Measurements from ENCODE around the gene MOB2. TPM values are rescaled to one million over a fixed set of nuclear protein-coding genes. Genes with fewer than 3 reads are reported as not detected.

MOB2 gene
- total RNA-seq, 1 experiment from 2014 or later: 11.1 TPM

DNA sequence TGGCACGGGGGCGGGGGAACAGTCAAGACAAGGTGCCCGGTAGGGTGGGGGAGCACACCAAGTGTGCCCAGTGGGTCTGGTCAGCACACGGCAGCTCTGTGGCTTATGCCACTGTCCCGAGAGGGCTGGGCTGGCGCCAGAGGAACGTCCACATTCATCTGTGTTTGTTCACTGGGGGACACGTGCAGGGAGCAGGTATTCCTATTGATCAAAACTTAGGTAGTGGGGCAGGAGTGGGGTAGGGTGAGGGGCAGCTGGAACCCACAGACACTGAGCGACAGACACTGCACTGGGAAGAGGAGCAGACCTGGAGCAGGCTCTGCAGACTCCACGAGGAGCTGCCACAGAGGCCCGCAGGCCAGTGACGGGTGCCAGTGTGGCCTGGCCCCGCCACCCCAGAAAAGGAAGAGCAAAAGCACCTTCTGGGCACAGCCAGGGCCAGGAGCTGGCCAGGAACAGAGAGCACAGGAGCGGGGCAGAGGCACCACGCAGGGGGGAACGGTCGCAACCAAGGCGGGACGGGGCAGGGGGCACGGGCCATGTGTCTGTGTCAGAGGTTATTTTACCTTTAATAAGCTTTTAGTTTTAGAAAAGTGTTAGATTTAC lies 2.1 kb upstream of the MOB2 start:
- DNase-seq (ENCODE audit: extremely low read depth, low read depth): no peak

GRCh38 chr11:1487851-1488574 lies 1.4 kb upstream of the MOB2 start:
- DNase-seq (ENCODE audit: extremely low read depth, low read depth): no peak

GRCh38 chr11:1487091-1487850 lies 692 bp upstream of the MOB2 start:
- DNase-seq (ENCODE audit: extremely low read depth, low read depth): no peak

DNA sequence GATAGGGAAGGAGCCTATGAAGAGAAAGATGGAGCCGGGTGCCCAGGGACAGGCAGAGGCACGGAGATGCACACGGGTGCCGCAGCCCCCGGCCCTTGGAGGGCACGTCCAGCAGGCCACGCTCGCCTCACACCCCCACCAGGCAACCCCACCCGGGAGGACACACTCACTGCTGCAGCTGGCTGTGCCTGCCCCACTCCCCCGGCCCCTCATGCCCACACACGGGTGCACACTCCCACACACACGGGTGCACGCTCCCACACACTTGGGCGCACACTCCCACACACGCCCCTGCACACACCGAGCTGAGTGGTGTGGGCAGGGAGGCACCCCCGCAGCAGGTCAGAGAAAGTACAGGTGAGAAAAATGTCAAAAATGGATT lies 1.1 kb downstream of the MOB2 start:
- no peak for DNase-seq (ENCODE audit: extremely low read depth, low read depth)

DNA sequence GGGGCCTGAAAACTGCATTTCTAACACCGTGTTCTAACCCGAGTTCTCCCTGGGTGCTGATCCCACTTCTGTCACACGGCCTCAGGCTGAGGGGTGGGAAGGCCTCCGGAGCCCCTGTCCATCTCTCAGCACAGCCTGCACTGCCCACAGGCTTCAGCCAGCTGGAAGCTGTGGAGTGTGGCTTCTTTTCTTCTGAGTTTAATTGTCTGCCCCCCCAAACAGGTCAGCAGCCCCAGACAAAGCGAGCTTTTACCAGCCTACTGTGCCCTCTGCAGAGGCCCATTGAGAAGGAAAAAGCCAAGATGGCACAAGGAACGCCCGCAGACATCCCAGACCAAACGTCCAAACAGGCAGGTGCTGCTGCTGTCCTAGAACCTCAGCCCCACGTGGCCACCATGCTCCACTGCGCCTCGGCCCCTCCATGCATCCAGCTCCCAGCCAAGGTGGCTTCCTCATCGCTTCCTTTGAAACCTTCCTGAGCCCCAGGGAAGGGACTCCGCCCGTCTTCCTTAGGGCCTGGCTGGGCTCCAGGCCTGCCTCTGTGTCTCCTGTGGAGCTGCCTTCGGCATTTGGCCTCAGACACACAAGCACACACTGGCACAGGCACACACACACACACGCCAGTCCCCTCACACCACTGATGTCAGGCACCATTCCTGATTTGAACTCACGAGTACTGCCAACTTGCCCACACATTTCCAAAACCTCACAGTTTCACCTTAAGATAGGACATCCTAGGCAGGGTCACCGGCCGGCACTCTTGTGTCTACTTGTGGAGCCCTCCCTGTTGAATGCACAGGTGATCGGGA lies 1.7 kb downstream of the MOB2 start:
- no peak for DNase-seq (ENCODE audit: extremely low read depth, low read depth)

DNA sequence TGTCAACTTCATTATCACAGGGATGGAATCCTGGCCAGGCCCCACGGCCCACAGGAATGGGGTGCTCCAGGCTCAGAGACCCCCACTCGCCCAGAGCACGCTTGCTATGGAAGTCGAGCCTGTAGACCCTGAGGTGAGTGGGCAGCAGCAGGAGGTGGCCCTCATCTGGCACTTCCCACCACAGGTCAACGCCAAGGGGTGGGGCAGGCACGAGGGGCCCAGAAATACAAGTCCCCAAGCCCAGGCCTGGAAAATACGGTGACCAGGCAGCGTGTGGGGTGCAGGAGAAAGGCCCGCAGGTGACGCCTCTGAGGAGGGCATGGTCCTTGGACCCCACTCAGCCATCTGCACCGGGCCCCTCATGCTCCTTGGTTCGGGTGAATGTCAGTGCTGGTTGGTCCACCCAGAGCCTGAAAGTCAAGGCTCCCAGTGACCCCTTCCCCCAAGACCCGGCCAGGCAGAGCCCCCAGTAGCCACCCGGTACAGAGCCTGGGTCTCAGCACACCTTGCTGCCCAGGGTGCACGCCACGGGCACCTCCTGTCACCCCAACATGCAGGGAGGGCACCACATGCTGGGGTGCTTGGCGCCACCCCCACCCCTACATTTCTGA lies 2.4 kb downstream of the MOB2 start:
- DNase-seq (ENCODE audit: extremely low read depth, low read depth): no peak

DNA sequence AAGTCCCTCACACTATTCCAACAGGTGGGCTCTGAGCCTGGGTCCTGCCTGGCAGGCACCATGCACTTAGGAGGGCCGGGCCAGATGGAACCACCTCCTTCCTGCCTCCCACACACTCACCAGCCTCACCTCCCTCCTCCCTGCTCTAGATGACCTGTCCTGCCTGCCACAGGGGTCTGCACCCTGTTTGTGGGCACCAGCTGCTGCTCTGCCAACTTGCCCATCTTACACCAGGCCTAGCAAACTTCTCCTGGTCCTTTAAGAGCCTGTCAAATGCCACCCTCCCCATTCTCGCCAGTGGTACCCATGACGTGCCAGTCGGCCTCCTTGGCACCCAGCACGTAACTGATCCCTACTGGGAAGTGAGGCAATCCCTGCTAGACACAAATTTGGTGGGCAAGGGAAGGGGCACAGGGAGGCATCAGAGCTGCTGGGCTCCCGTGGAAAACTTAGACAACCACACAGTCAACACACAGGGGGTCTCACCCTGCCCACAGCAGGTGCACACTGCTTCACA lies 3.1 kb downstream of the MOB2 start:
- no peak for DNase-seq (ENCODE audit: extremely low read depth, low read depth)

GRCh38 chr11:1482581-1483444 lies 3.8 kb downstream of the MOB2 start:
- no peak for DNase-seq (ENCODE audit: extremely low read depth, low read depth)

DNA sequence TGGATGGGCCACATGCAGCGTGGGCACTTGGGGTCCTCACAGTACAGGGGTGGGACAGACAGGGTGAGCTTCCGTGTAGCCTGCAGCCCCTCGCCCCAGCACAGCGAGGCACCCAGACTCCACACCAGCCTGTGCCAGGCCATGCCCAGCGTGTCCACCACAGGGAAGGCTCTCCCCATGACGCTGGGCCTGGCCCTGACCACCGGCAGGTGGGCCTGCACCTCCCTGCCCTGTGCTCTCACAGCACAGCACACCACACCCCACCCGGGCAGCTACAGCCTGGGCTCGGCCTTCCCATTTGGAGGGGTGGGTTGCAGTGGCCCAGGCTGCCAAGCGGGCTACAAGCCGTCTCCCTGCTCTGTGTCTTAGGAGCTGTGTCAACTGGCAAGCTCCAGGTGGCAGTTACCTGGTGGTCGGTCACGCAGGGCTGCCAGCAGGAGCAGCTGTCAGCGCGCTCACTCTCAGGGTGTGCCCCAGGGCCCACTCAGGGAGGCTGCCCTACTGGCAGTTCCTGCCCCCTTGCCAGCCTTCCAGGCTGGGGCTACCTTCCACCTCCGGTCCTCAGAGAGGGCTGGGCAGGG lies 4.6 kb downstream of the MOB2 start:
- DNase-seq (ENCODE audit: extremely low read depth, low read depth): no peak

DNA sequence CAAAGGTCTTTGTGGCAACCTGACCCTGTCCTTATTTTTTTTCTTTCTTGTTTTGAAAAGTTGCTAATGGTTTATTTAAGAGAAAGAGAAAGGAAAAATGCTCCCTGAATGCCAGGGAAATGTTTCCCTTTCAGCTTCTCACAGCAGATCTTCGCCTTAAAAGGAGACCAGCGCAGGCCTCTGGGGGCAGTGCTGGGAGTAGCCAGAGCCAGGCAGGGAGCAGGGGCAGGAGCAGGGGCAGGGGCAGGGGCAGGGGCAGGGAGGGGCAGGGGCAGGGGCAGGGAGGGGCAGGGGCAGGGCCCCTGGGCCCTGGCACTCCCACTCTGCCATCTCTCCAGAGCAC lies 5.1 kb downstream of the MOB2 start:
- no peak for DNase-seq (ENCODE audit: extremely low read depth, low read depth)

GRCh38 chr11:1480555-1481482 lies 5.8 kb downstream of the MOB2 start:
- no peak for DNase-seq (ENCODE audit: extremely low read depth, low read depth)

- DNase-seq (ENCODE audit: extremely low read depth, low read depth): no peak
Measured at GRCh38 chr11:1480191-1480554, 6.4 kb downstream of the MOB2 start.

DNA sequence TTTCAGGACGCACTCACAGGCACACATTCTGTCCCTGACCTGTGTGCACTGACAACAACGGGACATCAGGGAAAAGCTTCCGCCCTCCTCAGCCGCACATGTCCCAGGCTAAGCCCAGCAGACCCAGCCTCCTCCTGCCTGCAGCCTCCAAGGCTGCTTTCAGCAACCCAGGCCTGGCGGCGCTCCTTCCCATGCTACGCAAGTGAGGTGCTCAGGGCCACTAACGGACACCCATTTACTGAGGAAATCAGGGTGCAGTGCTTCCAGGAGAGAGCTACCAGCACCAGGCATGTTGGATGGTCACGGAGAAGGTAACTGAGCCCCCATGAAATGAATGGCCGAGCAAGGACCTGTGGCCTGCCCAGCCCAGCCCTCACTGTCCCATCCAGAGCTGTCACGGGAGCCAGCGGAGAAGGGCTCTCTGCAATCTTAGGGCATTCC lies 6.9 kb downstream of the MOB2 start:
- DNase-seq (ENCODE audit: extremely low read depth, low read depth): no peak

DNA sequence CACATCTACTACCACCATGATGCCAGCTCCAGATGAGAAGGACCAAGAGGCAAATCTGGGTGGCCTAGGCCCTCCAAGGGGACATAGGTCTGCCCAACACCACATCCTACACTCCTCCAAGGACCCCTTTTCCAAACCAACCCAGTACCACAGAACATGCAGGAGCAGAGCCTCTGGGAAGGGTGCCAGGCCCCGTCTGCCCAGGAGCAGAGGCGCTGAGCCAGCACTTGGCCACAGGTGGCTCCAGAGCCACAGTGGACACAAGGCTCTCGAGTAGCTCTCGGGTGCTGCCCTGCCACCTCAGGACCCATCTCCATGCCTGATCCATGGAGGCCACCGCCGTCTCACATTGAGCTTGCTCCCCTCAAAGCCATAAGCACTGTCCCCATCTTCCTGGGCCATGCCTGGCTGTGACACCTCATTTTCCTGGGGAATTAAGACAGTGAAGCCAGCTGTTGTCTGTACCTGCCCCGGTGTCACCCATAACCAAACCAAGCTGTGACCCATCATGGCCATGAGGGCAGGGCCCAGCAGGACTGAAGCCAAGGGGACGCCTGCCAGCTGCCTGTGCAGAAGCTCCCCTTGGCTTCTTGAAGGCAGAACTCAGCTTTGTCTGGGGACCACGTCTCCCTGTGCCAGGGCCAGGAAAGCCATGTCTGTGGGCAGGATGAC lies 7.4 kb downstream of the MOB2 start:
- no peak for DNase-seq (ENCODE audit: extremely low read depth, low read depth)

DNA sequence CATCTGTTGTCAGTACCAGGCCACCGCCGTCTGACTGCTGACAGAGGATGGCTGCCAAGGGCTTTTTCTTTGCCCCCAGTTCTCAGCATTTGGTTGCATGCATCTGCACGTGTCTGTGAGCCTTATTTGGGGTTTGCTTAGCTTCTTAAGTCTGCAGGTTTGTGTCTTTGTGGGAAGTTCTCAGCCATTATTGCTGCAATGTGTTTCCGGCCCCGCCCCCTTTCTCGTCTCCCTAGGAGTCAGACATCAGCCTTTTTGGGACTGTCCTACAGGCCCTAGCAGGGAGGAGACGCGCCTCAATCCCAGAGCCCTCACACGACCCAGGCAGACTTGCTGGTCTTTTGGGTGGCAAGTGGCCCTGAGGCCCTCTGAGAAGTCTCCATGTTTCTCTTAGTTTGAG lies 8.0 kb downstream of the MOB2 start:
- no peak for DNase-seq (ENCODE audit: extremely low read depth, low read depth)

DNA sequence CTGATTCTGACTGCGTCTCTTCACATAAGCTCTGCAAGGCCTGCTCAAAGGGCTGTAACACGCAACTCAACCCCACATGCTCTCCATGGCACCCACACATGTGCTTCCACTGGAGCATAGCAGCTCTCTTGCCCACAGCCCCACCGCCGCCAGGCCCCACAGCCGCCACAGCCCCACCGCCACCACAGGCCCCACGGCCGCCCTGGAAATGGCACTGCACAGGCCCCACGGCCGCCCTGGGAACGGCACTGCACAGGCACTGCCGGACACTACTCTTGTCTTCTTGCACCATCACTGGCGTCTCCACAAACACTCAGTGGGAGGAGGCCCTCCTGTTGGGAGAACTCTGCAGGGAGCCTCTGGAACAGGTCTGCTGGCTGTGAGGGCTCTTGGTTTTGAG lies 8.6 kb downstream of the MOB2 start:
- DNase-seq (ENCODE audit: extremely low read depth, low read depth): no peak

GRCh38 chr11:1476940-1477736 lies 9.4 kb downstream of the MOB2 start:
- no peak for DNase-seq (ENCODE audit: extremely low read depth, low read depth)

All from NCI-H460 (cell line).